Fibroblast of lung (primary cell): ENCODE results near the gene TAS1R3.

Experiments
- EZH2 ChIP-seq: IDR thresholded peaks from 2 replicates; pipeline ENCODE4 v1.5.1; 2012; ENCODE audit warnings: low read length, control low read depth, mild to moderate bottlenecking; ENCODE audit errors: missing control alignments
- TF ChIP-seq, protein P1 (sequence below), 2 donors: IDR thresholded peaks in 1 of 2; conservative IDR thresholded peaks in 1 of 2; 1 replicate in 1 of 2; 2 replicates in 1 of 2; pipeline ENCODE4 v1.5.1; 2011 to 2012; ENCODE audit warnings: low read length in 2 of 2, control low read depth in 1 of 2, inconsistent platforms in 1 of 2, low read depth in 1 of 2, mild to moderate bottlenecking in 1 of 2

DNA sequence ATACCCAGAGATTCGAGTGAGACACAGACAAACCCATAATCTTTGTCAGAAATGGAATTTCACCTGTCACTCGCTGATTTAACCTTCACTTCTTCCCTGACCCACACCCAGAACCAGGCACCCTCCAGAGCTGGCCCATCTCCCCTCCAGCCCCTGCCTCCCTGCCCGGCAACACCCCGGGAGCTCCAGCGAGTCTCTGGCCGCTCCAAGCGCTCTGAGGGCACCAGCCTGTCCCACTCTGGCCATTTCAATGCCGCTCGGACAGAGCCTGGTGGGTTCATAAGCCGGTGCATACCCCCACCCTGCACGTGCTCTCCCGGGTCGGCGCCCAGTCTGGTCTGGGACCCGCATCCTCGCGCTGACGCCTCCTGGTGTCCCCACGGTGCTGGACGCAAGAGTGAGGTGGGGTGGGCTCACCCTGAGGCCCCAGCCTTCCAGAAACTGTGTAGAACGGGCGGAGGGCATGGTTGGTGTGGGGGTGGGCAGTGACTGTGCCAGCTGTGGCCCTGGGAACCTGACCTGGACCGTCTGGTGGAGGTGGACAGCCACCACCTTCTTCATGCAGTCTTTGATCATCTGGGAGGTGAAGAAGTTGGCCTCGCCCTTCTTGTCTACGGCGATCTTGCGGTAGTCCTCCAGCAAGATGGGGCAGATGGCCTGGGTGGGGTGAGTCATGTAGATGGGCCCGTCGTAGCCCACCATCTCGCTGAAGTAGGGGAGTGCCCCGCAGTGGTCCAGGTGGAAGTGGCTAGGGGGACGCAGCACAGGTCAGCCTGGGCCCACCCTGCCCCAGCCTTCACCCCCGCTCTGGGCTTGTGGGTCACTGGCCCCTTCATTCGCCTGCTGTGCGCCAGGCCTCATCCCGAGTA lies 12.1 kb upstream of the TAS1R3 start:
- TF ChIP-seq, protein P1, sequence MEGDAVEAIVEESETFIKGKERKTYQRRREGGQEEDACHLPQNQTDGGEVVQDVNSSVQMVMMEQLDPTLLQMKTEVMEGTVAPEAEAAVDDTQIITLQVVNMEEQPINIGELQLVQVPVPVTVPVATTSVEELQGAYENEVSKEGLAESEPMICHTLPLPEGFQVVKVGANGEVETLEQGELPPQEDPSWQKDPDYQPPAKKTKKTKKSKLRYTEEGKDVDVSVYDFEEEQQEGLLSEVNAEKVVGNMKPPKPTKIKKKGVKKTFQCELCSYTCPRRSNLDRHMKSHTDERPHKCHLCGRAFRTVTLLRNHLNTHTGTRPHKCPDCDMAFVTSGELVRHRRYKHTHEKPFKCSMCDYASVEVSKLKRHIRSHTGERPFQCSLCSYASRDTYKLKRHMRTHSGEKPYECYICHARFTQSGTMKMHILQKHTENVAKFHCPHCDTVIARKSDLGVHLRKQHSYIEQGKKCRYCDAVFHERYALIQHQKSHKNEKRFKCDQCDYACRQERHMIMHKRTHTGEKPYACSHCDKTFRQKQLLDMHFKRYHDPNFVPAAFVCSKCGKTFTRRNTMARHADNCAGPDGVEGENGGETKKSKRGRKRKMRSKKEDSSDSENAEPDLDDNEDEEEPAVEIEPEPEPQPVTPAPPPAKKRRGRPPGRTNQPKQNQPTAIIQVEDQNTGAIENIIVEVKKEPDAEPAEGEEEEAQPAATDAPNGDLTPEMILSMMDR (conservative IDR thresholded peaks at IDR 0.05 in 1 of 2, IDR thresholded peaks at IDR 0.05 in 1 of 2; ENCODE audit: low read depth in 1 of 2, low read length in 2 of 2): no peak
- no peak for TF ChIP-seq EZH2
